Body of pancreas (tissue), 4 donors: Measurements from ENCODE around the gene FYB1.

Experiments
- CTCF ChIP-seq, 7 experiments: fragments of 450-650 bp in 4 of 7; fragments of 200-600 bp in 3 of 7; sonication (generic) in 3 of 7; IDR thresholded peaks; one replicate each; pipeline ENCODE4 v1.5.1; 2016 to 2019; ENCODE audit warnings: antibody characterized with exemption in 7 of 7
- POLR2A ChIP-seq, 3 donors: fragments of 450-650 bp; IDR thresholded peaks; one replicate each; pipeline ENCODE4 v1.6.1; 2016; ENCODE audit warnings: antibody characterized with exemption in 3 of 3, mild to moderate bottlenecking in 2 of 3

DNA sequence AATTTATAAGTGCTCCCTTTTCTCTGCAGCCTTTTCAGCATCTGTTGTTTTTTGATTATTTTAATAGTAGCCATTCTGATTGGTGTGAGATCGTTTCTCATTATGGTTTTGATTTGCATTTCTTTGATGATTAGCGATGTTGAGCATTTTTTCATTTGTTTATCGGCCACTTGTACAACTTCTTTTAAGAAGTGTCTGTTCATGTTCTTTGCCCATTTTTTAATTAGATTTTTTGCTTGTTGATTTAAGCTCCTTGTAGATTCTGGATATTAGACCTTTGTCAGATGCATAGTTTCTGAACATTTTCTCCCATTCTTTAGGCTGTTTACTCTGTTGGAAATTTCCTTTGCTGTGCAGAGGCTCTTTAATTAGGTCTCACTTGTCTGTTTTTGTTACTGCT is 46.3 kb downstream of the FYB1 start:
- TF ChIP-seq CTCF (IDR thresholded peaks at IDR 0.05) (no peak), POLR2A (IDR thresholded peaks at IDR 0.05) (no peak)
